HepG2 (cell line): Measurements from ENCODE around the gene GPR37. TPM values are rescaled to one million over a fixed set of nuclear protein-coding genes. Genes with fewer than 3 reads are reported as not detected.

Experiments
- ARNT ChIP-seq: fragments of 450-650 bp; IDR thresholded peaks from 2 replicates; pipeline ENCODE4 v1.6.1; 2017
- EP300 ChIP-seq, 3 experiments: sonication (generic) in 1 of 3; formaldehyde crosslinking in 1 of 3; IDR thresholded peaks; 2 replicates each; pipeline versions ENCODE4 v1.5.1 to v1.6.1; 2011 to 2020; ENCODE audit warnings: low read depth in 2 of 3, low read length in 2 of 3, borderline replicate concordance in 1 of 3, improper control_type of control experiment in 1 of 3, mild to moderate bottlenecking in 1 of 3, missing genetic modification reagents in 1 of 3, moderate library complexity in 1 of 3
- ETV6 ChIP-seq: sonication (generic); formaldehyde crosslinking; conservative IDR thresholded peaks from 2 replicates; pipeline ENCODE4 v1.4.0; 2020; ENCODE audit warnings: missing genetic modification reagents
- GATAD2A ChIP-seq: IDR thresholded peaks from 2 replicates; pipeline ENCODE4 v1.6.1; 2016
- HCFC1 ChIP-seq: fragments of 150-350 bp; IDR thresholded peaks from 2 replicates; pipeline ENCODE4 v1.6.1; 2014; ENCODE audit warnings: low read depth, low read length
- HES4 ChIP-seq: sonication (generic); formaldehyde crosslinking; IDR thresholded peaks from 2 replicates; pipeline ENCODE4 v1.9.0; 2021; ENCODE audit warnings: mild to moderate bottlenecking, missing genetic modification reagents, borderline replicate concordance
- HMG20A ChIP-seq: IDR thresholded peaks from 2 replicates; pipeline ENCODE4 v1.6.1; 2016; ENCODE audit warnings: borderline replicate concordance
- IRF9 ChIP-seq: sonication (generic); formaldehyde crosslinking; IDR thresholded peaks from 2 replicates; pipeline ENCODE4 v1.8.0; 2022; ENCODE audit warnings: missing genetic modification reagents, mild to moderate bottlenecking, borderline replicate concordance
- JDP2 ChIP-seq: sonication (generic); formaldehyde crosslinking; IDR thresholded peaks from 2 replicates; pipeline ENCODE4 v1.8.1; 2022; ENCODE audit warnings: missing genetic modification reagents, borderline replicate concordance
- NCOA2 ChIP-seq: sonication (generic); formaldehyde crosslinking; IDR thresholded peaks from 2 replicates; pipeline ENCODE4 v1.8.0; 2022; ENCODE audit warnings: inconsistent platforms
- NFE2 ChIP-seq: sonication (generic); formaldehyde crosslinking; IDR thresholded peaks from 2 replicates; pipeline ENCODE4 v1.4.0; 2020; ENCODE audit warnings: missing genetic modification reagents
- NFRKB ChIP-seq: fragments of 450-650 bp; IDR thresholded peaks from 2 replicates; pipeline ENCODE4 v1.6.1; 2017
- NR2F2 ChIP-seq: IDR thresholded peaks from 2 replicates; pipeline ENCODE4 v1.6.1; 2012; ENCODE audit warnings: low read depth, inconsistent platforms, borderline replicate concordance
- NR3C1 ChIP-seq: sonication (generic); formaldehyde crosslinking; IDR thresholded peaks from 2 replicates; pipeline ENCODE4 v1.4.0; 2020; ENCODE audit warnings: missing genetic modification reagents
- POLR2G ChIP-seq: fragments of 200-400 bp; formaldehyde crosslinking; IDR thresholded peaks from 2 replicates; pipeline ENCODE4 v1.6.1; 2018; ENCODE audit warnings: mild to moderate bottlenecking, low read depth, low read length, moderate library complexity
- RXRB ChIP-seq: IDR thresholded peaks from 2 replicates; pipeline ENCODE4 v1.6.1; 2016; ENCODE audit warnings: borderline replicate concordance, missing genetic modification reagents, missing compliant biosample characterization
- SALL1 ChIP-seq: sonication (generic); formaldehyde crosslinking; IDR thresholded peaks from 2 replicates; pipeline ENCODE4 v1.8.0; 2022; ENCODE audit warnings: mild to moderate bottlenecking, missing genetic modification reagents
- SIX1 ChIP-seq: sonication (generic); formaldehyde crosslinking; IDR thresholded peaks from 2 replicates; pipeline ENCODE4 v1.4.0; 2020; ENCODE audit warnings: missing genetic modification reagents, borderline replicate concordance
- SOX5 ChIP-seq: IDR thresholded peaks from 2 replicates; pipeline ENCODE4 v1.6.1; 2016; ENCODE audit warnings: borderline replicate concordance
- SRSF4 ChIP-seq: fragments of 200-400 bp; formaldehyde crosslinking; IDR thresholded peaks from one replicate; pipeline ENCODE4 v1.6.1; 2018; ENCODE audit warnings: mild to moderate bottlenecking, low read depth, low read length, moderate library complexity; ENCODE audit not compliant: poor library complexity, severe bottlenecking
- TP53 ChIP-seq: sonication (generic); formaldehyde crosslinking; conservative IDR thresholded peaks from 2 replicates; pipeline ENCODE4 v1.4.0; 2020; ENCODE audit warnings: missing genetic modification reagents
- ZBTB20 ChIP-seq: sonication (generic); formaldehyde crosslinking; IDR thresholded peaks from 2 replicates; pipeline ENCODE4 v1.8.1; 2023; ENCODE audit warnings: missing genetic modification reagents, low read depth, mild to moderate bottlenecking, borderline replicate concordance
- ZNF3 ChIP-seq: IDR thresholded peaks from 2 replicates; pipeline ENCODE4 v1.7.0; 2017; ENCODE audit warnings: inconsistent platforms
- ZNF609 ChIP-seq: sonication (generic); formaldehyde crosslinking; IDR thresholded peaks from 2 replicates; pipeline ENCODE4 v1.4.0; 2020; ENCODE audit warnings: mild to moderate bottlenecking, missing genetic modification reagents, borderline replicate concordance
- ZNF768 ChIP-seq: sonication (generic); formaldehyde crosslinking; IDR thresholded peaks from 2 replicates; pipeline ENCODE4 v1.4.0; 2020; ENCODE audit warnings: missing genetic modification reagents
- ZNF800 ChIP-seq: sonication (generic); formaldehyde crosslinking; IDR thresholded peaks from 2 replicates; pipeline ENCODE4 v1.4.0; 2020; ENCODE audit warnings: missing genetic modification reagents
- polyA plus RNA-seq, 8 experiments: library from polyadenylated mRNA; depleted of rRNA in 3 of 8; stranded (reverse) in 7 of 8; unstranded in 1 of 8; fragments of >200 nt; fragmentation: Illumina TruSeq in 4 of 8; extraction: Trizol in 4 of 8; gene quantifications; 2 replicates each; pipeline versions ENCODE4 v1.2.1 to v1.2.3, GENCODE V29; 2011 to 2016; ENCODE audit warnings: low read depth in 4 of 8, missing spikeins in 1 of 8, mixed read lengths in 1 of 8; ENCODE audit not compliant: insufficient read depth in 1 of 8
- total RNA-seq, 5 experiments: library from RNA; depleted of rRNA; stranded (reverse); fragments of >200 nt; fragmentation: Illumina TruSeq; extraction: Trizol; gene quantifications; 2 replicates each; pipeline ENCODE4 v1.2.3, GENCODE V29; 2016; ENCODE audit warnings: low read depth in 1 of 5

GPR37 gene
- total and polyA plus RNA-seq, 2 of the 13 experiments (the other 11 are each of a cell fraction or from before 2014, with no cell fraction given): not detected

- TF ChIP-seq RXRB (CRISPR knock-in tag): peak; percentile 52; the same call in 1 of the 2 replicates
- TF ChIP-seq NR3C1 (CRISPR knock-in tag): no peak
- no peak for TF ChIP-seq NFRKB
- peak; percentile 72 for TF ChIP-seq NCOA2
- peak; percentile 62; the same call in 1 of the 2 replicates for TF ChIP-seq NR2F2
- peak; percentile 83; the same call in 1 of the 2 replicates for TF ChIP-seq SOX5 (CRISPR knock-in tag)
- no peak for TF ChIP-seq SRSF4
- TF ChIP-seq HCFC1: no peak
- TF ChIP-seq TP53 (CRISPR knock-in tag): no peak
- TF ChIP-seq ZNF800 (CRISPR knock-in tag): no peak
- no peak for TF ChIP-seq NFE2 (CRISPR knock-in tag)
- no peak for TF ChIP-seq IRF9 (CRISPR knock-in tag)
- TF ChIP-seq ZNF768 (CRISPR knock-in tag): no peak
- TF ChIP-seq HMG20A: peak; percentile 21; the same call in 1 of the 2 replicates
- TF ChIP-seq HES4 (CRISPR knock-in tag): no peak
- peak; percentile 24; the same call in 1 of the 2 replicates for TF ChIP-seq GATAD2A (CRISPR knock-in tag)
- TF ChIP-seq ZNF3 (CRISPR knock-in tag): no peak
- TF ChIP-seq SIX1 (CRISPR knock-in tag): peak; percentile 91; the same call in 1 of the 2 replicates
- TF ChIP-seq ZBTB20 (CRISPR knock-in tag): peak; percentile 19; the same call in 1 of the 2 replicates
- TF ChIP-seq ARNT: no peak
- no peak for TF ChIP-seq ETV6 (CRISPR knock-in tag)
- no peak for TF ChIP-seq POLR2G
- peak; percentile 47; the same call in 1 of the 2 replicates for TF ChIP-seq ZNF609 (CRISPR knock-in tag)
- TF ChIP-seq SALL1 (CRISPR knock-in tag): no peak
- peak in 1 of 2 experiments; percentile 84; a peak in 1 of 4 replicates for TF ChIP-seq EP300 (IDR thresholded peaks at IDR 0.05; ENCODE audit: low read depth in 2 of 2, low read length in 2 of 2)
- no peak for TF ChIP-seq EP300 (CRISPR knock-in tag; IDR thresholded peaks at IDR 0.05; ENCODE audit: borderline replicate concordance)
- TF ChIP-seq JDP2: no peak
Measured at GRCh38 chr7:124776153-124776552, 10.6 kb upstream of the GPR37 start (continued).
